Stimulated activated CD8-positive, alpha-beta memory T cell treated with anti-CD3 and anti-CD28 coated beads, Interleukin-15, amount 100 ng/mL, for 1 hour (primary cell): Measurements from ENCODE around the gene FAM149A.

ENCODE experiments used
- DNase-seq: peaks from one replicate; pipeline ENCODE4 v3.0.0-alpha.2; 2020; ENCODE audit warnings: low read depth

The FAM149A gene

DNA sequence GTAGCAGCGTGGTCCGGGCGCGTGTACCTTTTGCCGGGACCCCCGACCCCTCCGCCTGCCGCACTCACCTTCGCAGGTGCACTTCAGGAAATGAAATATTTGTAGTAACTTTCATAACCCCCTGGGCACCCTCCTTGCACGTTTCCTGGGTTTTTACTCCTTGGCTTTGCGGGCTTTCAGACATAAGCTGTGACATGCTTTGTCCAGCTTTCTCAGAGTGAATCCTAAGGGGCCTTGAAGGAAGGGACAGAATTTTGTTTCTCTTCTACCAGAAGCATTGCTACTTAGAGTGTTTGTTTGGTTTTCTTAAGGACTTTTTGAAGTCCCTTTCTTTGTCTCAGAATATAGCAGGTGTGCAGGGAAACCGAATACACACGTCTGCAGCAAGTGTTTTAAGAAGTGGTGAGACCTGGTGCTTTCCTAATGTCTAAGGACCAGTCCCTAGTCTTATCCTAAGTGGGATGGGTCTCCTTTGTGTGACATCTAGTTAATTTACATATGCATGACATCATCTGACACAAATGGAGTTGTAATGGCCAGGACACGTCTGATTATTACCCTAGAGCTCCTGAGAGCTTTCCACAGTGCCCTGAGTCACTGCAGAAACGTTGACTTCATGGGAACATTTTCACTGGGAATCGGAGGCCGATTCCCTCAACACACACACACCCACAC, 1.3 kb downstream of the FAM149A start:
- no peak for DNase-seq

- no peak for DNase-seq
Observed at GRCh38 chr4:186107947-186108346, 3.4 kb downstream of the FAM149A start.

GRCh38 chr4:186108391-186108790, 3.9 kb downstream of the FAM149A start:
- DNase-seq: no peak

- no peak for DNase-seq
Observed at GRCh38 chr4:186109245-186109644, 4.7 kb downstream of the FAM149A start.

- DNase-seq: no peak
Observed at GRCh38 chr4:186116697-186117096, 12.2 kb downstream of the FAM149A start.

- no peak for DNase-seq
Observed at GRCh38 chr4:186118582-186118981, 14.1 kb downstream of the FAM149A start.

DNA sequence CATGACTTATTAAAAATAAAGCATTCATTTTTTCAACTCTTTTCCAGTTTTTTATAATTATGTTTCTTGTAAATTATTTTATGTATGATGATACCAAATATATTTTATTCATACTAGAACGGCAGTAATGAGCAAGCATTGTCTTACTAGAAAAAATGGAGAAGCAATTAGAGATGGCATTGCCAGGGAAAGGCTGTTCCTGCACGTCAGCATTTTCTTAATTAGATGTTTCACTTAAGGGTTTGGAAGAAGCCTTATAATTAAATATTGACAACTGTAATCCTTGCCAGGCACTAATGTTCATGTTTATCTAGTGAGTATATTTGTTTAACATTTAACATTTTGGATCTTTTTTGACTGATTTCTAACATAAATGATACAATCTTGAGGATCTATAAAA, 16.6 kb downstream of the FAM149A start:
- DNase-seq: no peak

DNA sequence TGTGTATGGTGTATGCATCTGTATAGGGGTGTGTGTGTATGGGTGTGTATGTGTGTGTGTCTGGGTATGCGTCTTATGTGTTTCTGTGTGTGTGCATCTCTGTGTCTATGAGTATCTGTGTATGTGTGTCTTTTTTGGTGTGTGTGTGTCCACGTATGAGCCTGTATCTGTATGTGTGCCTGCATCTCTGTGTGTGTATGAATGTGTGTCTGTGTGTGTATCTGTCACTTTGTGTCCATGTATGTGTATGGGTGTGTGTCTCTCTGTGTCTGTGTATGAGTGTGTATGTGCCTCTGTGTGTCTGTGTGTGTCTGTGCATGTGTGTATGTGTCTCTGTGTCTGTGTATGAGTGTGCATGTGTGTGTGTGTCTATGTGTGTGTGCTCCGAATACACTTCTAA, 24.3 kb downstream of the FAM149A start:
- DNase-seq: no peak

- DNase-seq: no peak
Observed at GRCh38 chr4:186131935-186132334, 27.4 kb downstream of the FAM149A start.

GRCh38 chr4:186132577-186133242, 28.2 kb downstream of the FAM149A start:
- no peak for DNase-seq

DNA sequence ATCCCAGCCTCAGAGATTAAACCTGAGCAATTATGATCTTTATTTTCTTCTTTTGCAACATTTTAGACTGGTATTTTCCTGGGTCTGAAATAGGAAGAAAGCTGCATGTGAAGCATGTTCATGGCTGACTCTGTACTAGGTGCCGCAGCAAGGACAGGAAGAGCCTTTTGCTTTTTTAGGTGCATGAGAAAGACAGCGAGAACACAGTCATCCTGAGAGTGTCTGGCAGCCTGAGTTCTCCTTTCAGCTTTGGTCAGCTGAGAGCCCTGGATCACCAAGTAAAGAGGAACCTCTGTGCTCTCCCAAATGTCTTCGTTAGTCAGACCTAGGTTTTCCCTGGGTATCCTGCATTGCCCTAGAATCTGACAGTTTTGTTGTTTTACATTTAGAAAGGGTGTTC, 29.8 kb downstream of the FAM149A start:
- DNase-seq: no peak

DNA sequence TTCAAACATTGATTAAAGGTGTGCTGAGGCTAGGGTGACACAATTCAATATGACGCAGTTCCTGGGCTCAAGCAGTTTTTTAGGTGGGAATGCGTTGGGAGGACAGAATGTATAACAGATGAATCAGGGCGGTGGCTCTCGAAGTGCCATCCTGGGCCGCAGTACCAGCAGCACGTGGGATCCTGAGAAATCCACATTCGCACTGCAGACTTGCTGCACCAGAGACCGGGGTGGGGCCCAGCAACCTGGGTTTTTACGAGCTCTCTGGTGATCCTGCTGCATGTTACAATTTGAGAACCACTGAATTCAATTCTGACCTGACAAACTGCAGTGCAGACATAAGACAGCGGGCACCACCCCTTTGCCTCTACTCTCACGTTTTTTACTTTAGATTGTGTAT, 30.4 kb downstream of the FAM149A start:
- no peak for DNase-seq

GRCh38 chr4:186137196-186137794, 32.8 kb downstream of the FAM149A start:
- no peak for DNase-seq

GRCh38 chr4:186144198-186144945, 39.9 kb downstream of the FAM149A start:
- no peak for DNase-seq

- no peak for DNase-seq
Observed at GRCh38 chr4:186144946-186145569, 40.6 kb downstream of the FAM149A start.

- no peak for DNase-seq
Observed at GRCh38 chr4:186146458-186146857, 42.0 kb downstream of the FAM149A start.

- no peak for DNase-seq
Observed at GRCh38 chr4:186148336-186148975, 44.0 kb downstream of the FAM149A start.

GRCh38 chr4:186149872-186150271, 45.4 kb downstream of the FAM149A start:
- DNase-seq: no peak

- no peak for DNase-seq
Observed at GRCh38 chr4:186150926-186151325, 46.4 kb downstream of the FAM149A start.

GRCh38 chr4:186151499-186151898, 47.0 kb downstream of the FAM149A start:
- no peak for DNase-seq

GRCh38 chr4:186158021-186158813, 53.7 kb downstream of the FAM149A start:
- DNase-seq: no peak
